GM19395 (cell line): ENCODE measurements around the gene AK2.
"Not testable (repeated sequence)": the region's sequence is repeated elsewhere in the genome, so short reads cannot be mapped to it uniquely, and the experiment has no call there.

Experiments used
- ATAC-seq: cut with Tn5 transposase; IDR thresholded peaks from one replicate; pipeline ENCODE4 v1.9.1; 2021; ENCODE audit warnings: mild to moderate bottlenecking, moderate library complexity; ENCODE audit not compliant: unreplicated experiment

AK2 gene

DNA sequence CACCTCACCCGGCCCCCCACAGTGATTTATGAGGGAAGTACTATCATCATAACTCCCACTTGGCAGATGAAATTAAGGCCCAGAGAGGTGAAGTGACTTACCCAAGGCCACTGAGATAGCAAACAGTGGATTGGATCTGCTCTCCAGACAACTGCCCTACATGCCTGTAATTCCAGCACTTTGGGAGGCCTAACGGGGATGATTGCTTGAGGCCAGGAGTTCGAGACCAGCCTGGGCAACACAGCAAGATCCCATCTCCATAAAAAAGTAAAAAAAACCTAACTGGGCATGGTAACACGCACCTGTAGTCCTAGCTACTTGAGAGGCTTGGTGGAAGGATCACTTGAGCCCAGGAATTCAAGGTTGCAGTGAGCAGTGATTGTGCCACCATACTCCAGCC is 57.8 kb downstream of the AK2 start:
- ATAC-seq, result no peak

DNA sequence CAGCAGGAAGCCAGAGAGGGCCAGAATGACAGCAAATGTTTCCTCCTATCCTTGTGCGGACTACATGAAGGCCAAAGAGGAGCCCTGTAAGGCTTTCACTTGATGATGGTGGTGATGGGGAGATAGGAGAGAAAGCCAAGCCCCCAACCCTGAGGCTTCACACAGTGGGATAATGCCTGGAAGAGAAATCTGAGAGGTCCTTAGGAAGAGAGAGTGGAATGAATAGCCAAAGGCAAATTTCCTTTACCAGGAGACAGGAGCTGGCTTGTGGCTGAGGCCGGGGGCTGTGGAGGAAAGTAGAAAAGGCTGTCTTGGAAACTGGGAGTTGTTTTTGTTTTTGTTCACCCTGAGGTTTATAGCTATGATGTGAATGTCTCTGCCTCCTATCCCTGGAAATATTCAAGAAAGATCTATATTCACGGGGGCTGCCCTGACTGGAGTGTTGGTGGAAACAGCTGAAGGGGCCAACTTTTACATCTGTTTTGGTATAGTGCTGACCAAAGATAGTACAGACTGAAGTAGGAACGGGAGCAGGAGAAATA is 59.1 kb downstream of the AK2 start:
- no peak for ATAC-seq

DNA sequence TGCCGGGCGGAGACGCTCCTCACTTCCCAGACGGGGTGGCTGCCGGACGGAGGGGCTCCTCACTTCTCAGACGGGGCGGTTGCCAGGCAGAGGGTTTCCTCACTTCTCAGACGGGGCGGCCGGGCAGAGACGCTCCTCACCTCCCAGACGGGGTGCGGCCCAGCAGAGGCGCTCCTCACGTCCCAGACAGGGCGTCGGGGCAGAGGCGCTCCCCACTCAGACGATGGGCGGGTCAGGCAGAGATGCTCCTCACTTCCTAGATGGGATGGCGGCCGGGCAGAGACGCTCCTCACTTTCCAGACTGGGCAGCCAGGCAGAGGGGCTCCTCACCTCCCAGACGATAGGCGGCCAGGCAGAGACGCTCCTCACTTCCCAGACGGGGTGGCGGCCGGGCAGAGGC is 61.6 kb downstream of the AK2 start:
- not testable (repeated sequence) for ATAC-seq

DNA sequence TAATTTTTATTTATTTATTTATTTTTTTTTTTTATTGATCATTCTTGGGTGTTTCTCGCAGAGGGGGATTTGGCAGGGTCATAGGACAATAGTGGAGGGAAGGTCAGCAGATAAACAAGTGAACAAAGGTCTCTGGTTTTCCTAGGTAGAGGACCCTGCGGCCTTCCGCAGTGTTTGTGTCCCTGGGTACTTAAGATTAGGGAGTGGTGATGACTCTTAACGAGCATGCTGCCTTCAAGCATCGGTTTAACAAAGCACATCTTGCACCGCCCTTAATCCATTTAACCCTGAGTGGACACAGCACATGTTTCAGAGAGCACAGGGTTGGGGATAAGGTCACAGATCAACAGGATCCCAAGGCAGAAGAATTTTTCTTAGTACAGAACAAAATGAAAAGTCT is 63.2 kb downstream of the AK2 start:
- ATAC-seq, result not testable (repeated sequence)

DNA sequence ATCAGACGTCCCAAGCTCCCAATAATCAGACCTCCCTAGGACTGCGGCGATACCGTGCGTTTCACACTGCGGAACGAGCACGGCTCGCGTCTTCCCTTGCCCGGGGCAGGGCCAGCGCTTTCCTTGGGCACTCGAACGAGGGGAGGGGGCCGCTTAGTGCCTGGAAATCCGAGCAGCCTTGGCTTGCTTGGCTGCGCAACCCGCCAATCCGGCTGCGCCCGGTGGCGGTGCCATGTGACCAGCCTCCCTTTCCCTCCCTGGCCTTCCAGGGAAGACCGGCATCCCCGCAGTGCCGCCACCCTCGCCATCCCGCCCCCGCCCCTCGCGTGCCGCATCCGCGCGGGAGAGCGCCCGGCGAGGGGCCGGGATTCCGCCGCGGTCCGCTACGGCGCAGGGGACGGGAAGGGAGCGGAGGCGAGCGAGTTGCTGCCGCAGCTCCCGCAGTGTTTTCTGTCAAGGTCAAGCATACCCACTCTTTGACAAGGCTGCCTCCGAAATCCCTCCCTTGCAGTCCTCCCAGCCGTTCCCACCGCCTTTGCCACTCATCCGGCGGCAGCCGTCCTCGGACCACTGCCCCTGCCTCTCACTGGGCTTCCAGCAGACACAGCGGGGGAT is 63.8 kb downstream of the AK2 start:
- ATAC-seq, result no peak

DNA sequence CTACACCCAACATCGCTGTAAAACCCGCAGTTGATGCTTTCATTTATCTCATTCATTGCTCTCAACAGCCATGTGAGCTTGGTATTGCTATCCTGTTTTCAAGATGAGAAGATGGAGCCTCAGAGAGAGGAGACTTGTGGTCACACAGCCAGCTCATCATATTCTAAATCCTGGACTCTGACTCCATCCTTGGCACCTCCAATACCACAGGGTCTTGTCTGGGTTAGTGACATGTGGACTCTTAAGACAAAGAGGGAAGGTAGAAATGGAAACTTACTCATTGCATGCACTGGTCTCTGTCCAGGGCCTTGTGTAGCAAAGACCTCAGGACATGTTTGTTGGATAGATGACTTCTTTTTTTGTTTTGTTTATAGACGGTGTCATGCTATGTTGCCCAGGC is 65.1 kb downstream of the AK2 start:
- no peak for ATAC-seq

DNA sequence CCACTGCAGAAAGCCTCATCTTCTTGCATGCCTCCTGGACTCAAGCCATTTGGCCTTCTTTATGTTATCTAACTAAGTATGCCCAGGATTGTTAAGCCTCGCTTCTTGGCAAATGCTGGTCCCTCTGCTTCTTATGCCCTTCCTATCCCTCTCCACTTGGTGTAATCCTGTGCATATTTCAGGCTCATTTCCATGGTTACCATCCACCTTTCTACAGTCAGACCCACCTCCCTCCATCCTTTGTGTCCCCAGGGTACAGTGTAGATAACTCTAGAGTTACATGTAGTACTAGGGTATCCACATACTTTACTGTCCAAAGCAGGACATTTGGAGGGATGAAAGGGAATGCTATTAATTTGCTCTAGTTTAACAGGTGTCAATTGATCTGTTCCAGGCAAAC is 65.5 kb downstream of the AK2 start:
- no peak for ATAC-seq

DNA sequence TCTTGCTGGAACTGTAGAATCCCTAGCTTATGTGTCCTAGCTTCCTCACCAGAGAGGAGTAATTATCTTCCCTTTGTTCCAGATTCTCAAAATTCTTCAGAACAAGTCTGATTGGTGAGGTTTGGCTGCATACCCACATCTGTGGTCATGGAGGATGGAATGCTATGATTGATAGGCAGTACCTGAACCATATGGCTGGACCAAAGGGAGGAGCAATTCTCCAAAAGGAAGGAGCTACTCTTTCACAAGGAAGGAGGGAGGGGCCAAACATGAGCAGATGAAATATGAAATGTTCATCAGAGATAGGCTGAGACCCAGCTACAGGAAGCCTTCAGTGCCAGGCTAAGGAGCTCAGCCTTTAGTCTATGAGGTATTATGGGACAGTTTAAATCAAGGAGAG is 67.1 kb downstream of the AK2 start:
- ATAC-seq, result no peak

DNA sequence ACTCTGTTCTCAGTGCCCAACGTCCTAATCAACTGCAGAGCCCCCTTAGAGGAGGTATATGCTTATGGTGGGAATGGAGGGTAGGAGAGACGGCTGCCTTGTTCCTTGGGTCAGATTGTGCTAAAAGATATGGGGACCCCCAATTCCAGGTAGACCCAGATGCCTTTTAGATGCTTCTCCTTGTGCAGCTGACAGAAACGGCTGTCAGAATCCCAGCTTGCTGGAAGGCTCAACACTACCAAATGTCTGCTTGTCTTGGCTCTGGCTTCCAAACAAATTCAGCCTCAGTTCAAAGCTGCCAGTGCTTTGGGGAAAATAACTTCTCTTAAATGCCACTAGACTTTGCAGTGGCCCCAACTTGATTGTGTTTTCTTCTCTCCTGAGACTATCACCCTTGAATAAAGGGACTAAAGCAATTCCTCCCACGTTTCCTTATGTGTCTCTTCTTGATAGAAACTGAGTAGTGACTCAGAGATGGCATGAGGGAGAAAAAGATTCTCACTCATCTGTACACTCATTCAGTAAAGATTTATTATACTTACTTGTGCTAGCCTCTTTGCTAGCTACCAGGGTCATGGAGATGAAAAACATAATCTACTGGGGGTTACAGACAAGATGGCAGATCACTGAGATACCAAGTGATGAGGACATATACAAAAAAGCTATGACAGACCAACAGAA is 68.7 kb downstream of the AK2 start:
- no peak for ATAC-seq

DNA sequence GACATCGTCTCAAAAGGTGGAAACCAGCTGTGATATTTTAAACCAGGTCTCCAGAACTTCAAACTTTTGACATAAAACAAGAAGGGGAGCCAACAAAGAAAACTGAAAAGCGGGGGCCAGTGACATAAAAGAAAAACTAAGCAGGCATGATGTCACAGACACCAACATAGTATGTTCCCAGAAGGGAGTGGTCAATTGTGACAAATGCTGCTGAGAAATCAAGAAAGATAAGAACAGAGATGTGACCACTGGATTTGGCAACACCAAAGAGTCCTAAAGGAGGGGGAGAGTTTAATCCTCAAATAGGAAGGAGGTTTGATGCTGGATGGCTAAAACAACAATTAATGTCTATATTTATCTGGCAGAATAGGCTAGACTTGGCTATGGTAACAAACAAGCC is 69.8 kb downstream of the AK2 start:
- no peak for ATAC-seq

DNA sequence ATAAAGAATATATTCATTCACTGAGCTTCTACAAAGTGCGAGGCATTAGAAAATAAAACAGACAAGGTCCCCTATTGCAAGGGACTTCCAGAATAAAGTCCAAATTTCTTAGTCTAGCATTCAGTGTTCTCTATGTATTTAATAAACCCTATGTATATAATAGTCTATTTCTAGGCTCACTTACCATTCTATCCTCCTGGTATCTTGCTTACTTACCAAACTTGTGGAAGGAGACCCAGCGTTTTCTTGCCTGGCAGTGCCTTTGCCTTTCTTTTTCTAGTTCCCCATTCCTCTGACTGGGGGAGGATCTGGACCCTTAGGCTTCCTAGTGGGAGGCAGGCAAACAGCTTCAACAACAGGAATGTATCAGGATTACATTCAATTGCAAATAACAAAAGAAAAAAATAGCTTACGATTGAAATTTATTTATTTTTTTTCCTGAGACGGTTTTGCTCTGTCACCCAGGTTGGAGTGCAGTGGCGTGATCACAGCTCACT is 71.4 kb downstream of the AK2 start:
- ATAC-seq, result no peak

DNA sequence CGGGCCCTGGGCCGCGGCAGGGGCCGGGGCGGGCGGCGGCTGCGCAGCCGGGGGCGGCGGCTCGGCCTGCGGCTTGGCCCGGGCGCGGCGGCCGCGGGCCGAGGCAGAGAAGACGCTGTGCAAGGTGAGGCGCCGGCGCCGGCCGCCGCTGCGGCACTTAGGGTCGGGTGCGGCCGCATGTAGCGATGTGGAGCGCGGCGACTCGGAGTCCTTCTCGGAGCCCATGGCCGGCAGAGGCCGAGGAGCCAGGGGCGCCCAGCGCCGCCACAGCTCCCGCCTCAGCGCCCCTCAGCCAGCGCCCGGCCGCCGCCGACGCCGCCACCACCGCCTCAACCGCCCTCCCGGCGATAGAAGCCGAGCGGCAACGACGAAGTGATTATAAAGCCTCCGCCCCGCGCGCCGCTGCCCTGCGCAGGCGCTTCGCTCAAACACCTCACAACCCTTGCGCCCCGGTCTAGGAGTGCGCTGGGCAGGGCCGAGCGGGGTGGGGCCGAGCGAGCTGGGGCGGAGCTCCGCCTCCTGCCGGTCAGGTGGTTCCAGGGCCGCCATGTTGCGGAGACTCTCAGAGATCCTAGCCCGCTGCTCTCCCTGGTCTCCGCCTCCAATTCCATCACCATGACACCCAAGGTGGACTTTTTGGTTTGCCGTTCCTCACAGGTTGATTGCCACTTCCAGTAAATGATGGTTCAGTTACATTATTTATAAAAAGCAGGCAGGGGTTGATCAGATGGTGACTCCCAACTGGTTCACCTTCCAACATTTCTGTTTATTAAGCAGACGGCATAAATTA is 72.0 kb downstream of the AK2 start, which contains the start of gene RNF19B:
TSS of gene RNF19B (minus strand) at position 349 of the 790 bp plus-strand sequence. CDS start at position 225, 124 bp downstream.
- peak; percentile 77 for ATAC-seq

DNA sequence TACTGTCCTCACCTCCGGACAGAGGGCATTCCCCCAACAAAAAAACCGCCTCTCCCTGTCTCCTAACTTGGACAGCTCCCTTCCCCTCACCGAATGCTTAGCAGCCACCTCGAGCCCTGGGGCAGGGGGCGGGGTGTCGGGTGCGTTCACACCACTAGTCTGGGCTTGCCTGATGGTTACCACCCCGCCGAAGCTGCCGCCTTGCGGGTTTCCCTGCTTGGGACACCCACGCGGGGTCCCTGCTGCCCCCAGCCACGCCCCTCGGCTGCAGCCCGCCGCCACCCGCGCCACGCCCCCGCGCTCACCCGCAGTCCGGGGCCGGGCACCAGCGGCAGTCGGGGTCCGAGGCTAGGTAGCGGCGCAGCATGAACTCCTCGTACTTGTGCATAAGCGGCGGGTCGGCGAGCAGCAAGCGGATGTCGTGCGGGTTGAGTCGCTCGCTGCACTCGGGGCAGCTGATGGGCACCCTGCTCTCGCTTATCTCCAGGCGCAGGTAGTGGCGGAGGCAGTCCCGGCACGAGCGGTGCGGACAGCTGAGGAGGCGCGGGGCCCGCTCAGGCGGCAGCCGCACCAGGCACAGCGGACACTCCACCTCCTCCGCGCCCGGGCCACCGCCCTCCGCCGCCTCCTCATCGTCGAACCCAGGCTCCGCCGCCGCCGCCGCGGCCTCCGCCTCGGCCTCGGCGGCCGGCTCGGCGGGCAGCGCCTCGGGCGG is 72.8 kb downstream of the AK2 start:
- ATAC-seq, result peak; percentile 23

DNA sequence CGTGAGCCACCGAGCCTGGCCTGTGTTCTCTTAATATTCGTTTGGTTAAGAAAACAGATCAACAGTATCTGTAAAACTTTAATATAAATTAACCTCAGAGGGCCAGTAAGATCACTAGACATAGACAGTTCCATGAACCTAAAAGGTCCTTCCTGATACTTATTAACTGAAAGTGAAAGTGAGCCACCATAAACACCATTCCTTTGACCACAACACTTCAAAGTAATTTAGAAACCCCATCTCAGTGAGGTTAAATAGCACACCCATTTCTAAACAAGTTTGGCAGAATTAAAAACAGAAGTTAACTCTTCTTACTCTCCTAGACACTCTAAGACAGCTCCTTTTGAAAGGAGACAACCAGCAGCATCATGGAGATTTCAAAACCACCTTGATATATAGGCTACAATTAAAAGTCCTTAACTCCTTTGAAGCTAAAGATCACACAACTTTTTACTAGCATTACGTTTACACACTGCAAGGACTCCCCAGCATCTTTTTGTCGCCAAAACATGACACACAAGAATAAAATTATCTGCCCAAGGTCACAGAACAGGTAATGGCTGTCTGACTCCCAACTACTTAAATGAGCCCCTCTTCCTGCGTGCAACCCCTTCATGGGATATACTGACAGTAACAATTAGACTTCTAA is 74.3 kb downstream of the AK2 start:
- ATAC-seq, result peak; percentile 46

DNA sequence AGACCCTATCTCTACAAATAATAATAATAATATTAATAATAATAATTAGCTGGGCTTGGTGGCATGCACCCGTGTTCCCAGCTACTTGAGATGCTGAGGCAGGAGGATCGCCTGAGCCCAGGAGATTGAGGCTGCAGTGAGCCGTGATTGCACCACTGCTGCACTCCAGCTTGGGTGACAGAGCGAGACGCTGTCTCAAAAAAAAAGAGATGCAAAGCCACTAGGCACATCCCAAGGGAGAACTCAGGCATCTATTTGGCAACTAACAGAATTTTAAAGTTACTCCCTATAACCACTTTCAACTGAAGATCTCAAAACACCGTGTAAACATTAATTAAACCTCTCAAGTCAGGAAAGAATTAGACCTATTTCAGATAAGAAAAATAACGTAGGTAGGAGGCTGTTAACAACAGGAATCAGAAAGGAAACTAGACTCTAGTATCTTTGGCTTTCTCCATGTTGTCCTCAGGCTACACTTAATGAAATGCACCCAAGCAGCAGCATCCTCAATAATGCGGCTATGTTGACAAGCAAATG is 75.8 kb downstream of the AK2 start:
- ATAC-seq, result no peak

DNA sequence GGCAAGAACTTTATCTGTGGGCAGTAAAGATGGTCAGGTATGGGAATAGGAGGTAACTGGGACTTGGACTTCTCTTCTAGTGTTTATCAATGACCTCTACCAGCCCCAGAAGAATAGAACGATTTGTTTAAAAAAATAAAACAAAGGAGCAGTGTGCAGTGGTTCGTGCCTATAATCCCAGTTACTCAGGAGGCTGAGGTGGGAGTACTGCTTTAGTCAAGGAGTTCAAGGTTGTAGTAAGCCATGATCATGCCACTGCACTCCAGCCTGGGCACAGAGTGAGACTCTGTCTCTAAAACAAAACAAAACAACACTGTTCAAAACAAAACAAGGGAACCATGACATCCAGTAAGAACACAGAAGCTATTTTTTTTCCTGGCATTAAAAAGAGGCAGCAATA is 76.3 kb downstream of the AK2 start:
- no peak for ATAC-seq

DNA sequence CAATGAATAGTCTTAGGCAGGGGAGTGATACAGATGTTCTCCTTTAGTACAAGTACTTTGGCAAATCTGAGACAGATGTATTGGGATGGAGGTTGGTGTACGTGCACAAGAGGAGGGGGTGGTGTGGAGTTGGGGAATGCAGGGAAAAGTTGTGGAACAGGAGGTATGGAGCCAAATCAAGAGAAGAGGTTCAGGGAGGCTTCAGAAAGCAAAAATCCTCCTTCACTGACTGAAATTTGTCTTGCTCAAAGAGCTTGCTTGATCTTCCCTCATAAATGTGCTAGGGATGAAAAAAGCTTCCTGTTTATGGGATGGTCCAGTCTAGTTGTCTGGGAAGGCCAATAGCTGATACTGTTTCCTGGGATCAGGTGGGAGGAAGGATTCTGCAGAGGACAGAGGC is 77.9 kb downstream of the AK2 start:
- no peak for ATAC-seq
